ENCODE measurements around the gene CRYBG2. TPM values are rescaled to one million over a fixed set of nuclear protein-coding genes. Genes with fewer than 3 reads are reported as not detected.

The CRYBG2 gene
- total RNA-seq, 1 donor from 2014 or later = not detected

DNA sequence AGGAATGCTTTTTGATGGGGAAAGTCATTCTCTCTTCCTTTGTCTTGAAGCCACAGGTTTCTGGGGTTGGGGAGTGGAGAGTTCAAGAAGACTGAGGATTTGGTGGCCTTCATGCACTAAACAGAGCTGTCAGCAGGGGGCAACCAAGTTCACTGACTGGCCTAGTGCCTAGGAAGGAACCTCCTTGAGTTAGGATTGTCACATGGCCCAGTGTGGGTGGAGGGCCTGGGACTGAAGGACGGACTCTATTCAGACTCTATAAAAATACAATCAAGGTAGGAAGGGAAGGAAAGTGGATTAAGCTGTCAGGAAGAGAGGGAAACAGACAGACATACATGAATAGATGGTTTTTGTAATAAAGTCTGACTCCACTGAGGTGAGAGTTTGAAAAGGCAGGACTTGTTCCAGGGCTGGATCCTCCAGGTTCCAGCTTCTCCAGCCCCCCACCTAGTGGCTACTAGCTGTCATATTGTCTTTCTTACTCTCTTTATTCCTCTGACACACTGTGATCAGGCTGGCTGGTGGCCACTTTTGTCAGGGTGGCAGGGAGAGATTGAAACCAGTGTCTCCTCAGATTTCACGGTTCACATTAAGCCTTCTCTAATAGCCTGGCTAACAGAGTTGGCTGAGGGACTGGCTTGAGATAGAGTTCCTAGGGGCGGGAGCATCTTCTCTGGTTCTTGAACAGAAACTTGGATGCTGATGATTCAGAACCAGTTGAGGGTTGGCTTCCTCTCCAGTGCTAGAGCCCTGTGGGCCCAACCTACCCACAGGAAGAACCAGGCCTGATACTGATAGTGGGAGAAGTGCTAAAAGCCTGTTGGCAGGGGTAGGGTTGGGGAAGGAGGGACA, 78.1 kb downstream of the CRYBG2 start:
- intact Hi-C loops (cut with DNase I) = loop anchor here (1.0 kb wide), 1 partner anchor 45 kb away; no protein-coding TSS in a partner anchor
- DNase-seq (ENCODE audit: low spot score) = peak; percentile 91

DNA sequence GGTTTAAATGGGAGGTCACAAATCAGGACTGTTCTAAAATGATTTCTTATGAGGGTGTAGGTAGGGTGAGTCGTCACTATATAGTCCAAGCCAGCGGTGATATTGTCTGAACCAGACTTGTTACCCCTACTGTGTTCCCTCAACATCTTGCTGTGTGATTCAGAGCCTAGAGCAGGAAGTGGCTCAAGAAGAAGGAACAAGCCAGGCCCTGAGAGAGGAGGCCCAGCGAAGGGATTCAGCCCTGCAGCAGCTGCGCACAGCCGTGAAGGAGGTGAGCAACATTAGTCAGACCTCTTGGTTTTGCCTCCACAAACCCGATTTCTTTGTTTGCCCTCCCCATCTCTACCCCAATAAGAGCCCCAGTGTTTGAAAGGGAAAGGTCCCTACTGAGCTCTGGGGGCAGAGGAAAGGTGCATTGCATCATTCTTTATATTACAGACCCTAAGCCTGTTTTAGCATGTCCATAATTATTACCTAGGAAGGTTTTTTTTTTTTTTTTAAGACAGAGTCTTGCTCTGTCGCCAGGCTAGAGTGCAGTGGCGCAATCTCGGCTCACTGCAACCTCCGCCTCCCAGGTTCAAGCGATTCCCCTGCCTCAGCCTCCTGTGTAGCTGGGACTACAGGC, 79.0 kb downstream of the CRYBG2 start:
- no peak for DNase-seq (ENCODE audit: low spot score)
- intact Hi-C loops (cut with DNase I) = loop anchor here (1.0 kb wide), 1 partner anchor 46 kb away; no protein-coding TSS in a partner anchor

Other genes starting within 250 kb of the CRYBG2 start
- gene PDIK1L, start 242.3 kb downstream of the CRYBG2 start, total RNA-seq = 3.5 TPM
- gene FAM110D, start 195.1 kb downstream of the CRYBG2 start, total RNA-seq = 3.8 TPM
- not detected for gene C1orf232, start 185.2 kb downstream of the CRYBG2 start, total RNA-seq
- 23.2 TPM for gene ZNF593, start 184.2 kb downstream of the CRYBG2 start, total RNA-seq
- not detected for gene ZNF593OS, start 182.3 kb downstream of the CRYBG2 start, total RNA-seq
- 2.9 TPM for gene CNKSR1, start 176.6 kb downstream of the CRYBG2 start, total RNA-seq
- not detected for gene CATSPER4, start 163.5 kb downstream of the CRYBG2 start, total RNA-seq
- gene CEP85, start 119.9 kb downstream of the CRYBG2 start, total RNA-seq = 25.8 TPM
- gene SH3BGRL3, start 74.0 kb downstream of the CRYBG2 start, total RNA-seq = 55.0 TPM
- gene UBXN11, start 47.5 kb downstream of the CRYBG2 start, total RNA-seq = 8.3 TPM
- gene CD52, start 36.2 kb downstream of the CRYBG2 start, total RNA-seq = 4.6 TPM
- gene ZNF683, start 18.6 kb upstream of the CRYBG2 start, total RNA-seq = not detected
- not detected for gene LIN28A, start 56.7 kb upstream of the CRYBG2 start, total RNA-seq
- gene DHDDS, start 78.2 kb upstream of the CRYBG2 start, total RNA-seq = 34.9 TPM
- gene HMGN2, start 118.3 kb upstream of the CRYBG2 start, total RNA-seq = 162 TPM
- gene RPS6KA1, start 175.6 kb upstream of the CRYBG2 start, total RNA-seq = 3.3 TPM